NCI-H2196 treated with DMSO at 0.1 percent for 48 hours (cell line): ENCODE results near the gene NCOA7.
"Not testable (repeated sequence)": the region's sequence is repeated elsewhere in the genome, so short reads cannot be mapped to it uniquely, and the experiment has no call there.

Experiments used
- DNase-seq: peaks from one replicate; lab custom pipeline; 2025; ENCODE audit not compliant: unreplicated experiment; lab: John Stamatoyannopoulos, UW

NCOA7 gene

GRCh38 chr6:125753218-125753936 is 37.4 kb upstream of the NCOA7 start:
- DNase-seq: no peak

- no peak for DNase-seq
Observed at GRCh38 chr6:125753937-125754259, 36.9 kb upstream of the NCOA7 start.

DNA sequence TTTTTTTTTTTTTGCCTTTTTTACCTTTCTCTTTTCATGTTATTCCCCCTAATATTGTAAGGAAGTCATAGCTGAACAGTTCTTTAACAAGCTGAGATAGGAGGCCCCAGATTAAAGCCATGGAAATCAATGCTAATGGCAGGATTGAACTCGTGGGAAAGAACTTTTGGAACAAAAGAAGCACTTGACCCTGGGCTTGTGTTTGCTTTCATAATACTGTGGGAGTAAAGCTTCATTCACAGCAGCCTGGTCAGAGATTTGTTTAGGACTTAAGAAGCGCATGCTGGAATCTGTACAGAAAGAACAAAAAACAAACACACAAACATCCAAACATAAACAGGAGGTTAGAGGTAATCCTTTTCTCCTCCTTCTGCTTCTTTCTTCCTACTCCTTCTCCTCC is 36.2 kb upstream of the NCOA7 start:
- DNase-seq: no peak

DNA sequence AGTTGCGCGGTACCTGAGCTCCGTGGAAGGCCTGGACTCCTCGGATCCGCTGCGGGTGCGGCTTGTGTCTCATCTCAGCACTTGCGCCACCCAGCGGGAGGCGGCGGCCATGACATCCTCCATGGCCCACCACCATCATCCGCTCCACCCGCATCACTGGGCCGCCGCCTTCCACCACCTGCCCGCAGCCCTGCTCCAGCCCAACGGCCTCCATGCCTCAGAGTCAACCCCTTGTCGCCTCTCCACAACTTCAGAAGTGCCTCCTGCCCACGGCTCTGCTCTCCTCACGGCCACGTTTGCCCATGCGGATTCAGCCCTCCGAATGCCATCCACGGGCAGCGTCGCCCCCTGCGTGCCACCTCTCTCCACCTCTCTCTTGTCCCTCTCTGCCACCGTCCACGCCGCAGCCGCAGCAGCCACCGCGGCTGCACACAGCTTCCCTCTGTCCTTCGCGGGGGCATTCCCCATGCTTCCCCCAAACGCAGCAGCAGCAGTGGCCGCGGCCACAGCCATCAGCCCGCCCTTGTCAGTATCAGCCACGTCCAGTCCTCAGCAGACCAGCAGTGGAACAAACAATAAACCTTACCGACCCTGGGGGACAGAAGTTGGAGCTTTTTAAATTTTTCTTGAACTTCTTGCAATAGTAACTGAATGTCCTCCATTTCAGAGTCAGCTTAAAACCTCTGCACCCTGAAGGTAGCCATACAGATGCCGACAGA is 31.4 kb upstream of the NCOA7 start:
- no peak for DNase-seq

- DNase-seq: no peak
Observed at GRCh38 chr6:125759959-125760457, 30.8 kb upstream of the NCOA7 start.

- DNase-seq: no peak
Observed at GRCh38 chr6:125764121-125764671, 26.6 kb upstream of the NCOA7 start.

- no peak for DNase-seq
Observed at GRCh38 chr6:125765944-125766343, 24.8 kb upstream of the NCOA7 start.

GRCh38 chr6:125766641-125767040 is 24.1 kb upstream of the NCOA7 start:
- no peak for DNase-seq

DNA sequence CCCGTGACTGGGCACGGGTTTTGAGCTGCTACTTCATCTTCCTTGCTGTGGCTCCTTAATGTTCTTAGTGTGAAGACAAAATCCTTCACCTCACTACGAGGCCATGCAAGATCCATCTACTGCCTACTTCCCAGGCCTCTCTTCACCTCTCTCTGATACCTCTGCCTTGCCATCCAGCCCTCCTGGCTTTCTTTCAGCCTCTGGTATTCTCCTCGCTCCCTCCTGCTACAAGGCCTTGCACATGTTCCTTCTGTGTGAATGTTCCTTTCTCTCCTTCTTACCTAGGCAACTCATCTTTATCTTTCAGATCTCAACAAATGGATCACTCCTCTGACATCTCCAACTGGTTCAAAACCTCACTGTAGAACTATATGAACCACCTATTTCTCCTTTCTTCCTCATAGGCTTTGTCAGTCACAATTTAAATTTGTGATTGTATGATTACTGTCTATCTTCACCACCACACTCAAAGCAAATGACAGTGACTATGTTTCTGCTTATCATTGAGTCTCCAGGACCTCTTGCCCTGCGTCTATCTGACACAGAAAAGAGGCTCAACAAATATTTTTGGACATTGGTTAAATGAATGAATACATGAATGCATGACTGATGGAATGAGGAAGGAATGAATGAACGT is 21.5 kb upstream of the NCOA7 start:
- no peak for DNase-seq

- no peak for DNase-seq
Observed at GRCh38 chr6:125773387-125774341, 17.1 kb upstream of the NCOA7 start.

GRCh38 chr6:125776107-125776826 is 14.5 kb upstream of the NCOA7 start:
- DNase-seq: not testable (repeated sequence)

GRCh38 chr6:125779924-125780539 is 10.7 kb upstream of the NCOA7 start:
- peak; percentile 87 for DNase-seq

DNA sequence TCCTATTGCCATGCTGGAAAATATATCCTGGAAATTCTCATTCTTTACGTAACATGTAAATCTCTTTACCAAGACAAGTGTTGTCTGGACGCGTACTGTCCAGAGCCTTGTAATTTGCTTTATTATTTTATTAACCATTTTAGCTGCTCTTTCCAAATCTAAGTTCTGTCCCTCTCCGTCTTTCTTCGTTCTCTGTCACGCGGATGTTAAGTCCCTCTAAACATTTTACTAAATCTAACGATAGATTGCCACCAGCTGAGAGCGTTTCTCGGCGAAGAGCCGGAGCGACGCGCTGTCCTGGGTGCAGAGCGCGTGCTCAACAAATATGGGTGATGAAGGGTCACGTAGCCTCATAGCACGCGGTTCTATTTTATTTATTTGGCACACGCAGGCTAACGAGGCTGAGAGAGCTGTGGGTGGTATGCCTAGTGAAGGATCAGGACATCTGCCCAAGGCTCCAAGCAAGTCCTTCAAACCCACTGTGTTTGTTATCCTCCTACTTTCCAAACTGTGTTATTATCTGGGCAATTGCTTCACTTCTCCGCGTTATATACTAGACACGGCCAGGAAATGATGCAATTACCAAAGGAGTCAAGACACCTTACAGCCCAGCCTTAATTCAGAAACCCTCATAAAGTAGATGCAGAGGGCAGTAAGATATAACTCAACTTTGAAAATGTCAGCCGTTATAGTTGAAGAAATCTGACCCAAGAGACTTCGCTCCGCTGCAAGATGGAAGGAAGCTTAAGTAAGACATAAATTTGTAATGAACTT is 10.0 kb upstream of the NCOA7 start:
- DNase-seq: no peak

DNA sequence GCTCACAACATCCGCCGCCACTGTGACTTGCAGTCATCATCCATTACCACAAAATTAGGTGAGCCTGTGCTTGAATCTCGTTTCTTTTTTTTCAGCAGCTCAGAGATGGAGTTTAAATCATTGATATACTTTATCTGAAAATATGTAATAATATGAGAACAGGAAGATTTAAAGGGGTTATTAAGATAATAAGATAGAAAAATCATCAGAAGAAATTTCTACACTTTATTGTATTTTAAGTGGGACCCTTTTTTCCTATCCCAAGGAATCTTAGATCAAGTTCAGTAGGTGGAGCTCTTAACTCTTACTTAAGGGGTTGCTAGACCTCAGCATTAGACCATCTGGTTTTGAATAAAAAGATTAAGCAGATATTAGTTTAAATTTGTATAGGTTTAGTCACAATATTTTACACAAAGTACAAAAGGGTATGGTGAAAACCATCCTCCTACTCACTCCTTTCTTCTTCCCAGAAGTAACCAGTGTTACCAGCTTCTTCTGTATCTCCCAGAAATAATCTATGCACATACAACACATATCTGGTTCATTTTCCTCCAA is 9.4 kb upstream of the NCOA7 start:
- DNase-seq: no peak

DNA sequence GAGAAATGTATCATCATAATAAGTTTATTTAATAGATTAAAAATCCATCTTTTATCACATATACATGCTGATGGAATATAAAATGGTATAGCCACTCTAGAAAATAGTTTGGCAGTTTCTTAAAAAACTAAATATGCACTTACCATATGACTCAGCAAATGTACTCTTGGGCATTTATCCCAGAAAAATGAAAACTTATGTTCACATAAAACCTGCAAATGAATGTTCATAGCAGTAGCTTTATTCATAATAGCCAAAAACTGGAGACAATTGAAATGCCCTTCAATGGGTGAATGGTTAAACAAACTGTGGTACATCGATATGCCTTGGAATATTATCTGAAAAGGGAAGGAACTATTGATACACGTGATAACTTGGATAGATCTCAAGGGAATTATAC is 6.4 kb upstream of the NCOA7 start:
- DNase-seq: no peak

- no peak for DNase-seq
Observed at GRCh38 chr6:125787791-125788190, 3.0 kb upstream of the NCOA7 start.

DNA sequence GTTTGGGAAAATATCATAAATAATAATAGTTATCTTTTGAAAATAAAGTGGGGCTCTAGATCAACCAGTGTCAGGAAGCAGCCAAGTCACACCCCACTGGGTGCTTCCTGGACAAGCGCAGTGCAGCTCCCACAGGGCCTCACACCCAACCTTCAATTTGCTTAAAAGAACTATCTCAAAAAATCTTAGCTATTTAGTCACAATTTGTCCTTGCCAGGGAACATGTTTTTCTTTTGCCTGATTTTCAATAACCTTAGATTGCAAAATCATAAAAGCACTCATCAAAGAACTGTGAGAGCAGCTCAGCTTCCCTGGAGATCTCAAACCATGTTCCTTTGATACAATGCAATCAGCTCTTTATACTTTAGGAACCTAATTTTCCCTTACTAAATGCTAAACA is 1.6 kb upstream of the NCOA7 start:
- no peak for DNase-seq

- peak; percentile 56 for DNase-seq
Observed at GRCh38 chr6:125789576-125790357, 993 bp upstream of the NCOA7 start.
